HepG2 (cell line): Measurements from ENCODE around the gene SKA2. TPM values are rescaled to one million over a fixed set of nuclear protein-coding genes. Genes with fewer than 3 reads are reported as not detected.

Experiments
- ATAC-seq: fragments of 200-7000 bp; cut with Tn5 transposase; 3 replicates; pipeline ENCODE4 v1.9.1; 2020; ENCODE audit warnings: mild to moderate bottlenecking, moderate library complexity
- BruUV-seq: library from RNA; stranded (reverse); fragments of 400-500 nt; replicated peaks from 2 replicates; lab custom pipeline; 2021; lab: Mats Ljungman, UMichigan
- CTCF ChIA-PET: fragments of 300-600 bp; formaldehyde crosslinking; extraction: SDS; loops from one replicate; lab custom pipeline; 2021; ENCODE audit warnings: low total read pairs, inconsistent platforms, low intra/inter-chr PET ratio; lab: Yijun Ruan, JAX
- POLR2A ChIA-PET: fragments of 350-600 bp; sonication (Branson Sonifier 250); formaldehyde crosslinking; loops from one replicate; lab custom pipeline; 2020; ENCODE audit warnings: antibody characterized with exemption, inconsistent platforms; lab: Yijun Ruan, JAX
- DNase-seq: peaks from one replicate; pipeline ENCODE4 v3.0.0-alpha.2; 2015; ENCODE audit warnings: low spot score
- FAIRE-seq: peaks from 3 replicates; lab custom pipeline; 2011; peaks lifted over from hg19 to GRCh38; lab: Jason Lieb, UNC
- H2AFZ ChIP-seq: one replicate; pipeline ENCODE4 v1.6.1; 2011; ENCODE audit warnings: low read length, inconsistent platforms
- H3K27ac ChIP-seq: fragments of 300-600 bp; 3 replicates; pipeline ENCODE4 v1.8.0; 2011; ENCODE audit warnings: mixed run types, mild to moderate bottlenecking, mixed read lengths, low read length, inconsistent platforms; ENCODE audit not compliant: insufficient read depth; ENCODE audit errors: extremely low read length
- H3K27me3 ChIP-seq, 2 experiments: fragments of 200-600 bp in 1 of 2; 2 replicates in 1 of 2; 3 replicates in 1 of 2; pipeline versions ENCODE4 v1.6.0 to v1.8.0; 2011; ENCODE audit warnings: low read length in 2 of 2, mild to moderate bottlenecking in 2 of 2, moderate library complexity in 2 of 2, inconsistent platforms in 1 of 2; ENCODE audit not compliant: insufficient read depth in 2 of 2, control insufficient read depth in 1 of 2
- H3K36me3 ChIP-seq, 2 experiments: fragments of 200-600 bp in 1 of 2; replicated peaks in 1 of 2; 2 replicates in 1 of 2; 3 replicates in 1 of 2; pipeline versions ENCODE4 v1.5.1 to v1.8.0; 2011; ENCODE audit warnings: low read length in 2 of 2, inconsistent platforms in 1 of 2; ENCODE audit not compliant: insufficient read depth in 2 of 2, control insufficient read depth in 1 of 2
- H3K4me1 ChIP-seq: 2 replicates; pipeline ENCODE4 v1.5.1; 2012; ENCODE audit warnings: low read length, inconsistent platforms; ENCODE audit not compliant: insufficient read depth
- H3K4me2 ChIP-seq: 2 replicates; pipeline ENCODE4 v1.6.0; 2011; ENCODE audit warnings: low read depth, low read length, inconsistent platforms
- H3K4me3 ChIP-seq, 3 experiments: fragments of 200-600 bp in 1 of 3; sonication (generic), shearing (Covaris generic) in 1 of 3; replicated peaks in 1 of 3; 2 replicates each; pipeline ENCODE4 v1.5.1; 2011 to 2016; ENCODE audit warnings: low read length in 3 of 3, inconsistent platforms in 2 of 3, low read depth in 2 of 3, mild to moderate bottlenecking in 2 of 3, control low read depth in 1 of 3, mixed read lengths in 1 of 3; ENCODE audit not compliant: insufficient read depth in 1 of 3
- H3K79me2 ChIP-seq: one replicate; pipeline ENCODE4 v1.6.1; 2011; ENCODE audit warnings: low read length, inconsistent platforms; ENCODE audit not compliant: insufficient read depth
- H3K9ac ChIP-seq: 2 replicates; pipeline ENCODE4 v1.6.0; 2011; ENCODE audit warnings: mild to moderate bottlenecking, low read depth, low read length, inconsistent platforms; ENCODE audit not compliant: insufficient read depth
- H3K9me3 ChIP-seq: 2 replicates; pipeline ENCODE4 v1.5.1; 2012; ENCODE audit warnings: mild to moderate bottlenecking, low read length
- H4K20me1 ChIP-seq: 2 replicates; pipeline ENCODE4 v1.6.0; 2011; ENCODE audit warnings: inconsistent platforms, mild to moderate bottlenecking, low read length, moderate library complexity; ENCODE audit not compliant: insufficient read depth
- ARID5B ChIP-seq: IDR thresholded peaks from 2 replicates; pipeline ENCODE4 v1.4.0; 2020; ENCODE audit warnings: mild to moderate bottlenecking, missing genetic modification reagents
- CREM ChIP-seq, 2 experiments: sonication (generic) in 1 of 2; formaldehyde crosslinking in 1 of 2; IDR thresholded peaks; 2 replicates each; pipeline versions ENCODE4 v1.4.0 to v1.6.1; 2016 to 2020; ENCODE audit warnings: antibody characterized with exemption in 1 of 2, mild to moderate bottlenecking in 1 of 2, missing genetic modification reagents in 1 of 2
- DZIP1 ChIP-seq: sonication (generic); formaldehyde crosslinking; IDR thresholded peaks from 2 replicates; pipeline ENCODE4 v1.5.0; 2020; ENCODE audit warnings: mild to moderate bottlenecking, missing genetic modification reagents
- FOXC1 ChIP-seq: sonication (generic); formaldehyde crosslinking; IDR thresholded peaks from 2 replicates; pipeline ENCODE4 v1.8.0; 2022; ENCODE audit warnings: mild to moderate bottlenecking, missing genetic modification reagents, borderline replicate concordance
- MLX ChIP-seq: IDR thresholded peaks from 2 replicates; pipeline ENCODE4 v1.6.1; 2016
- MXI1 ChIP-seq: IDR thresholded peaks from 3 replicates; pipeline ENCODE4 v1.6.1; 2012; ENCODE audit warnings: low read depth, low read length, inconsistent platforms, borderline replicate concordance
- PAXIP1 ChIP-seq: sonication (generic); formaldehyde crosslinking; conservative IDR thresholded peaks from 2 replicates; pipeline ENCODE4 v1.4.0; 2020; ENCODE audit warnings: mild to moderate bottlenecking, missing genetic modification reagents, moderate library complexity
- SALL2 ChIP-seq: sonication (generic); formaldehyde crosslinking; IDR thresholded peaks from 2 replicates; pipeline ENCODE4 v1.8.1; 2023; ENCODE audit warnings: mild to moderate bottlenecking, missing genetic modification reagents, inconsistent platforms
- TIGD3 ChIP-seq: sonication (generic); formaldehyde crosslinking; IDR thresholded peaks from 2 replicates; pipeline ENCODE4 v1.5.1; 2020; ENCODE audit warnings: mild to moderate bottlenecking, missing genetic modification reagents, borderline replicate concordance
- ZFAT ChIP-seq: sonication (generic); formaldehyde crosslinking; conservative IDR thresholded peaks from 2 replicates; pipeline ENCODE4 v1.8.1; 2023; ENCODE audit warnings: missing genetic modification reagents, inconsistent platforms
- ZNF44 ChIP-seq: sonication (generic); formaldehyde crosslinking; IDR thresholded peaks from 2 replicates; pipeline ENCODE4 v1.5.1; 2020; ENCODE audit warnings: mild to moderate bottlenecking, missing genetic modification reagents
- ZNF510 ChIP-seq: sonication (generic); formaldehyde crosslinking; IDR thresholded peaks from 2 replicates; pipeline ENCODE4 v1.4.0; 2020; ENCODE audit warnings: low read depth, mild to moderate bottlenecking, missing genetic modification reagents
- WGBS: methylation state at CpG from one replicate; pipeline ENCODE4 v1.1.6; 2017; ENCODE audit warnings: low lambda C conversion rate; 5-methylcytosine and 5-hydroxymethylcytosine counted together
- in situ Hi-C: cut with HindIII; loops from 2 replicates; pipeline ENCODE4 v1.10.0; 2017; ENCODE audit warnings: low pct_unique_long_range_greater_than_20kb; ENCODE audit not compliant: extremely low pct_ligation_motif_present
- intact Hi-C: fragments of 100-400 bp; cut with micrococcal nuclease; formaldehyde crosslinking; loops from one replicate; pipeline ENCODE4 v1.10.0; 2022; ENCODE audit not compliant: unreplicated experiment
- polyA plus RNA-seq, 8 experiments: library from polyadenylated mRNA; depleted of rRNA in 3 of 8; stranded (reverse) in 7 of 8; unstranded in 1 of 8; fragments of >200 nt; fragmentation: Illumina TruSeq in 4 of 8; extraction: Trizol in 4 of 8; gene quantifications; 2 replicates each; pipeline versions ENCODE4 v1.2.1 to v1.2.3, GENCODE V29; 2011 to 2016; ENCODE audit warnings: low read depth in 4 of 8, missing spikeins in 1 of 8, mixed read lengths in 1 of 8; ENCODE audit not compliant: insufficient read depth in 1 of 8
- total RNA-seq, 5 experiments: library from RNA; depleted of rRNA; stranded (reverse); fragments of >200 nt; fragmentation: Illumina TruSeq; extraction: Trizol; gene quantifications; 2 replicates each; pipeline ENCODE4 v1.2.3, GENCODE V29; 2016; ENCODE audit warnings: low read depth in 1 of 5

Gene SKA2
- total and polyA plus RNA-seq, 2 of the 13 experiments (the other 11 are each of a cell fraction or from before 2014, with no cell fraction given) = 18.6 to 91.8 TPM

GRCh38 chr17:59062509-59062908, 92.5 kb downstream of the SKA2 start:
- H3K36me3 ChIP-seq = peaks cover 10 to 20% of the 10 kb centered on the region in 2 experiments; a peak in 4 of 5 replicates
- no peak for TF ChIP-seq ZFAT (CRISPR knock-in tag)
- TF ChIP-seq MLX (CRISPR knock-in tag) = no peak
- no peak for TF ChIP-seq ZNF510 (CRISPR knock-in tag)
- no peak for TF ChIP-seq MXI1
- TF ChIP-seq SALL2 (CRISPR knock-in tag) = no peak
- TF ChIP-seq TIGD3 (CRISPR knock-in tag) = no peak
- TF ChIP-seq CREM (IDR thresholded peaks at IDR 0.05) = peak; percentile 27; the same call in 1 of the 2 replicates
- TF ChIP-seq CREM (CRISPR knock-in tag; IDR thresholded peaks at IDR 0.05) = no peak
- no peak for TF ChIP-seq DZIP1 (CRISPR knock-in tag)
- 0 out of 2 replicates have a peak, but pooled peaks have one; percentile 18 for TF ChIP-seq ARID5B (CRISPR knock-in tag)
- TF ChIP-seq FOXC1 (CRISPR knock-in tag) = no peak
- TF ChIP-seq PAXIP1 (CRISPR knock-in tag) = peak; percentile 59
- no peak for TF ChIP-seq ZNF44

More at GRCh38 chr17:59062509-59062908, 92.5 kb downstream of the SKA2 start:
- Histone ChIP-seq H2AFZ (no peak overlapping the region), H3K27me3 (no peaks in the 10 kb centered on the region), H3K4me3 (no peak overlapping the region), H4K20me1 (no peaks in the 10 kb centered on the region), H3K9me3 (no peaks in the 10 kb centered on the region), H3K79me2 (no peaks in the 10 kb centered on the region), H3K4me1 (peaks cover 23% of the 10 kb centered on the region), H3K4me2 (no peak overlapping the region), H3K27ac (peak overlapping the region; percentile 36), H3K9ac (no peak overlapping the region)
- DNase-seq = peak; percentile 18
- no TSS peak for BruUV-seq
- no peak for ATAC-seq
- intact Hi-C loops (no loop called here), in situ Hi-C loops (no loop called here)
- POLR2A ChIA-PET = no interaction called here
- FAIRE-seq = no peak
- CTCF ChIA-PET = no interaction called here
- WGBS = 47% methylated on average over 2 of the region's 2 CpGs
